ENCODE measurements around the gene RHCG.

RHCG gene

DNA sequence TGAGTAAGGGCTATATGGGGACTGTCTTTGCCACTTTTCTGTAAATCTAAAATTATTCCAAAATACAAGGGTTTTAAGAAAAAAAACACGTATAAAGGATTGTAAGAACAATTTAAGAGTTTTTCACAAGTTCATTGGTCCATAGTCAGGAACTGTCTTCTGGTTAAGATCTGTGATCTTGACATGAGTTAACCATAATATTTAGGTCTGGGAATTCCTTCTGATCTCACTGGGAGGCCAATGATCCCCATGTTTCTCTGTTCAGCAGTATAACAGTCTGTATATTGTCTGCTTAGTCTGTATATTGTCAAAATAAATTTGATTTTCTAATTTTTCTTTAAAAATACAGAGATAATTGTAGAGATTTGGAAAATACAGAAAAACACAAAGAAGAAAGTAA is 848 bp upstream of the RHCG start:
- CTCF ChIA-PET = no interaction called here
- TF ChIP-seq FOXA1 (IDR thresholded peaks at IDR 0.05) (no peak), SP1 (IDR thresholded peaks at IDR 0.05) (no peak), BHLHE40 (IDR thresholded peaks at IDR 0.05; ENCODE audit: borderline replicate concordance) (no peak), SUZ12 (IDR thresholded peaks at IDR 0.05) (no peak), FOXM1 (IDR thresholded peaks at IDR 0.05; ENCODE audit: borderline replicate concordance) (no peak), TARDBP (IDR thresholded peaks at IDR 0.05) (no peak), LEF1 (IDR thresholded peaks at IDR 0.05; ENCODE audit: borderline replicate concordance) (no peak), ARNT (IDR thresholded peaks at IDR 0.05) (no peak), L3MBTL2 (conservative IDR thresholded peaks at IDR 0.05) (no peak), CTBP1 (IDR thresholded peaks at IDR 0.05; ENCODE audit: borderline replicate concordance) (no peak), NFRKB (IDR thresholded peaks at IDR 0.05) (no peak), ELF4 (IDR thresholded peaks at IDR 0.05) (no peak), ZNF384 (IDR thresholded peaks at IDR 0.05) (no peak), FOXK2 (IDR thresholded peaks at IDR 0.05) (no peak), HDGF (IDR thresholded peaks at IDR 0.05; ENCODE audit: borderline replicate concordance) (no peak)
- TF ChIP-seq, protein P1, sequence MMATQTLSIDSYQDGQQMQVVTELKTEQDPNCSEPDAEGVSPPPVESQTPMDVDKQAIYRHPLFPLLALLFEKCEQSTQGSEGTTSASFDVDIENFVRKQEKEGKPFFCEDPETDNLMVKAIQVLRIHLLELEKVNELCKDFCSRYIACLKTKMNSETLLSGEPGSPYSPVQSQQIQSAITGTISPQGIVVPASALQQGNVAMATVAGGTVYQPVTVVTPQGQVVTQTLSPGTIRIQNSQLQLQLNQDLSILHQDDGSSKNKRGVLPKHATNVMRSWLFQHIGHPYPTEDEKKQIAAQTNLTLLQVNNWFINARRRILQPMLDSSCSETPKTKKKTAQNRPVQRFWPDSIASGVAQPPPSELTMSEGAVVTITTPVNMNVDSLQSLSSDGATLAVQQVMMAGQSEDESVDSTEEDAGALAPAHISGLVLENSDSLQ (IDR thresholded peaks at IDR 0.05) = no peak
- no peak for DNase-seq (ENCODE audit: extremely low spot score)
- POLR2A ChIA-PET = no interaction called here

DNA sequence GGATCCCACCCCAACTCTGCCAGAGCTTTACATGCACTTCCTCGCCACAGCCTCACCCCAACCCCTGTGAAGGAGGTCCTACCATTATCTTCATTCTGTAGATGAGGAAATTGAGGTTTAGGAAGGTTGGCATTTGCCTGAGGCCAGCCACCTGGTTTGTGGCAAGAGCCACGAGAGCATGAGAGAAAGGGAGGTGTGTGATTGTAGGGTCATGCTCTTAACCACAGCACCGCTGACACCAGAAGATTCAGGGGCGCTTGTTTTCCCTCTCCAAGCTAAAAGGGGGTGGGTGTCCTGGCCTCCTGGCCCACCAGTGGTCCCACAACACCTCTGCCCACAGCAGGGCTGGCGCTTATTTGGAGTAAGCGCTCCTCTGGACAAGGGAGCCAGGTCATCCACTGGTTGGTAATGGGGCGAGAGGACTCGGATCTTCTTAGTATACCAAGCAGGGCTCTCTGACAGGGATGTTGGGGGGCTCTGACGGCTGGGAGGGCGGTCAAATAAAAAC is 691 bp downstream of the RHCG start:
- POLR2A ChIA-PET = interaction anchor here (1.6 kb wide), 1 partner anchor 79 kb away, joined by 6 read pairs; the partner anchor contains the start of gene TICRR
- CTCF ChIA-PET = interaction anchor here (1.1 to 1.5 kb wide), 4 partner anchors 10 to 137 kb away, joined by 3 to 6 read pairs (median 4); no protein-coding TSS in a partner anchor
- TF ChIP-seq L3MBTL2 (conservative IDR thresholded peaks at IDR 0.05) (no peak), SP1 (IDR thresholded peaks at IDR 0.05) (no peak), LEF1 (IDR thresholded peaks at IDR 0.05; ENCODE audit: borderline replicate concordance) (no peak), SUZ12 (IDR thresholded peaks at IDR 0.05) (no peak), HDGF (IDR thresholded peaks at IDR 0.05; ENCODE audit: borderline replicate concordance) (no peak), TARDBP (IDR thresholded peaks at IDR 0.05) (no peak), FOXK2 (IDR thresholded peaks at IDR 0.05) (no peak), NFRKB (IDR thresholded peaks at IDR 0.05) (no peak), FOXA1 (IDR thresholded peaks at IDR 0.05) (no peak), FOXM1 (IDR thresholded peaks at IDR 0.05; ENCODE audit: borderline replicate concordance) (no peak), ELF4 (IDR thresholded peaks at IDR 0.05) (no peak), CTBP1 (IDR thresholded peaks at IDR 0.05; ENCODE audit: borderline replicate concordance) (no peak), ZNF384 (IDR thresholded peaks at IDR 0.05) (no peak)
- DNase-seq (ENCODE audit: extremely low spot score) = no peak

DNA sequence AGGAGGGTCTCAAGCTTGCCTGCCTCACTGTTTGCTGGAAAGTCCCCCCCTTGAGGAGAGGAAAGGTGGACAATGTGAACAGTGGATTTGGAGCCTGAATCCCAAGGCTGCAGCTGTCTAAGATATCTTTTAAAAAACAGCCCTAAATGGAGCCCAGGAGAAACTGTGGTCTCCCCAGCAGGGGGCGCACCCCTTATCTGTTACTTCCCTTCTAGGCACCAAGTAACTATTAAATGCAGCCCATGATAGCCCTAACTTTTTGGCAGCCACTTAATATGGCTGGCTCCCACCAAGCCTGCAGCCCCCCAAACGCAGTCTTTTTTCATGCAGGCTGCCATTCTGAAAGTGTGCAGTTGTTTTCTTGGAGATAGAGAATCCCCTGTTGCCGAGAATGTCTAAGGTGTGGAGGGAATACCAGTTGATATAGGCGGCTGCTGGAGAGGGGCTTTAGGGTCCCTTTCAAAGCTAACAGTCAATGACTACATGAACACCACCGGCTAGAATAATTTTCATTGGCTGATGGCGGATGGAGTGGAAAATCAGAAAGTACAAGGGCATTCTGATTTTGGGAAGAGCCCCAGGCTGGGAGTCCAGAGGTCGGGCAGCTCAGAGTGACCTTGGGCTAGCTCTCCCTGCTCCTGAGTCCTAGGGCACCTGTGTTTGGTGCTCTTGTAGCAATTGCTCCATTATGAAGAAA is 1.3 kb downstream of the RHCG start:
- ChIA-PET POLR2A (interaction anchor here (1.6 kb wide), 1 partner anchor 80 kb away, joined by 6 read pairs; the partner anchor contains the start of gene TICRR), CTCF (interaction anchor here (0.6 to 1.5 kb wide), 12 partner anchors 11 to 1741 kb away, joined by 3 to 7 read pairs (median 3); no protein-coding TSS in a partner anchor)
- no peak for DNase-seq (ENCODE audit: extremely low spot score)
- TF ChIP-seq L3MBTL2 (conservative IDR thresholded peaks at IDR 0.05) (no peak), LEF1 (IDR thresholded peaks at IDR 0.05; ENCODE audit: borderline replicate concordance) (no peak), ELF4 (IDR thresholded peaks at IDR 0.05) (no peak), SP1 (IDR thresholded peaks at IDR 0.05) (no peak), BHLHE40 (IDR thresholded peaks at IDR 0.05; ENCODE audit: borderline replicate concordance) (no peak), SUZ12 (IDR thresholded peaks at IDR 0.05) (no peak), CTBP1 (IDR thresholded peaks at IDR 0.05; ENCODE audit: borderline replicate concordance) (no peak), FOXM1 (IDR thresholded peaks at IDR 0.05; ENCODE audit: borderline replicate concordance) (no peak), NFRKB (IDR thresholded peaks at IDR 0.05) (no peak), ARNT (IDR thresholded peaks at IDR 0.05) (no peak), FOXK2 (IDR thresholded peaks at IDR 0.05) (no peak), HDGF (IDR thresholded peaks at IDR 0.05; ENCODE audit: borderline replicate concordance) (no peak), FOXA1 (IDR thresholded peaks at IDR 0.05) (no peak)
- TF ChIP-seq, protein P1 (IDR thresholded peaks at IDR 0.05) = no peak

DNA sequence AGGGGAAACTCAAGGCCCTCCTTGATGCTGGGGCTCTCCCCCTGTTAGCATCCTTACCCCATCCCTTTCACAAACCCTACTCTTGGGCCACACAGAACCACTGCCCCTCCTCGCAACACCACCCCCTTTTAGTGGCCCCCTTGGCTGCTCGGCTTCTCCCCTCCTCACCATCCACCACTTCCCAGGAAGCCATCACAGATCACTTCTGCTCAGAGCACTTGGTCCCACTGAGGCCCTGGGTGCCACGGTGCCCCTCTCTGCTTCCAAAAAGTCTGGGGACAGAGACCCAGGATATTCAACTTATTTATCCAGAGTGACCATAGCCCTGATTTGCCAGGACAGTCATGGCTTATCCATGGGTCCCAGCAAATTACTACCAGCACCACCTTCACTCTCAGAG is 2.4 kb downstream of the RHCG start:
- ChIA-PET CTCF (interaction anchor here (0.6 to 1.5 kb wide), 7 partner anchors 9 to 1740 kb away, joined by 3 to 7 read pairs (median 4); no protein-coding TSS in a partner anchor), POLR2A (interaction anchor here (1.6 kb wide), 1 partner anchor 81 kb away, joined by 6 read pairs; the partner anchor contains the start of gene TICRR)
- no peak for DNase-seq (ENCODE audit: extremely low spot score)
- TF ChIP-seq ZNF384 (IDR thresholded peaks at IDR 0.05) (no peak), SP1 (IDR thresholded peaks at IDR 0.05) (no peak)

DNA sequence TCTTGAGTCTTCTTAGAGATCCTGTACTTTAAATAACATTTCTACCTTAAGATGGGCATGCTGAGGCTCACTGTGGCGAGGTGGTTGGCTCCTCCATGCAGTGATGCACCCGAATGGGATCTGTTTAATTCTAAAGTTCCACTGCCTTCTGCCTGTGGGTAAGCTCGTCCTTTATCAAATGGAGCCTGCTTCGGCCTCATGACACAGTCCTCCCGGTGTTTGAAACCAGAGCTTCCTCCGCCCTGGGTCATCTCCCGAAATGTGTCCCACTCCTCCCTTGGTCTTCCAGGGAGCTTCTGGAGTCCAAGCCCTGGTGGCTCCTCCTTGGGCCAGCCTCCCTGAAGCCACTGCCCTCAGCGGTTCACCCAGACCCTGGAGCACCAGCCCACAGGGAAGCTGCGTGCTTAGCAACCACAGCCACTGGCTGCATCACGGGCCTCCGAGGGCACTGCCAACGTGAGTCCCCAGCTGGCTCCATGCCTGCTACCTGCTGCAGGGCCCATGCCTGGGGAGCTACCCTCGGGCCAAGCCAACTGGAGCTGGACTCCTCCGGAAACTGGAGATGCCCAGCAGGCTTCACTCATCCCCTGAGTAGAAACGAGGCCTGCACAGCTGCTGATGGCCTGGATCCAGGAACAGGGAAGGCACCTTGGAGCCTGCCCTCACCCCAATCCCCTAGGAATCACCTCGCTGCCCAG is 3.3 kb downstream of the RHCG start:
- no peak for DNase-seq (ENCODE audit: extremely low spot score)
- ChIA-PET CTCF (interaction anchor here (0.5 to 2.1 kb wide), 5 partner anchors 10 to 51 kb away, joined by 4 to 13 read pairs (median 4); no protein-coding TSS in a partner anchor), POLR2A (interaction anchor here (2.3 kb wide), 1 partner anchor 82 kb away, joined by 16 read pairs; the partner anchor contains the start of gene TICRR)
- TF ChIP-seq, protein P1 (IDR thresholded peaks at IDR 0.05) = no peak
- TF ChIP-seq ZNF384 (IDR thresholded peaks at IDR 0.05) (no peak), LEF1 (IDR thresholded peaks at IDR 0.05; ENCODE audit: borderline replicate concordance) (no peak), L3MBTL2 (conservative IDR thresholded peaks at IDR 0.05) (no peak), SUZ12 (IDR thresholded peaks at IDR 0.05) (no peak), FOXA1 (IDR thresholded peaks at IDR 0.05) (no peak), HDGF (IDR thresholded peaks at IDR 0.05; ENCODE audit: borderline replicate concordance) (no peak), CTBP1 (IDR thresholded peaks at IDR 0.05; ENCODE audit: borderline replicate concordance) (no peak), FOXK2 (IDR thresholded peaks at IDR 0.05) (no peak), ARNT (IDR thresholded peaks at IDR 0.05) (no peak), NFRKB (IDR thresholded peaks at IDR 0.05) (no peak), BHLHE40 (IDR thresholded peaks at IDR 0.05; ENCODE audit: borderline replicate concordance) (no peak), TARDBP (IDR thresholded peaks at IDR 0.05) (no peak), FOXM1 (IDR thresholded peaks at IDR 0.05; ENCODE audit: borderline replicate concordance) (no peak), ELF4 (IDR thresholded peaks at IDR 0.05) (no peak), SP1 (IDR thresholded peaks at IDR 0.05) (no peak)
